HL-60 (cell line): ENCODE data around the gene PTPRN2.

Source experiments
- DNase-seq, 2 experiments: peaks; one replicate each; pipeline ENCODE4 v3.0.0-alpha.2; 2010 to 2020; ENCODE audit warnings: low read depth in 1 of 2, low spot score in 1 of 2
- H3K27ac ChIP-seq: fragments of 250-450 bp; sonication (Bioruptor Pico); replicated peaks from 2 replicates; pipeline ENCODE4 v1.5.1; 2020; ENCODE audit warnings: mild to moderate bottlenecking, moderate library complexity
- H3K27me3 ChIP-seq: fragments of 250-450 bp; sonication (Bioruptor Pico); 2 replicates; pipeline ENCODE4 v1.5.1; 2021; ENCODE audit warnings: mild to moderate bottlenecking, moderate library complexity; ENCODE audit not compliant: insufficient read depth, poor library complexity, severe bottlenecking
- H3K4me3 ChIP-seq: replicated peaks from 2 replicates; pipeline ENCODE4 v1.5.1; 2011; ENCODE audit warnings: mild to moderate bottlenecking, control low read depth, low read length; ENCODE audit not compliant: insufficient read depth
- CTCF ChIP-seq: IDR thresholded peaks from one replicate; pipeline ENCODE4 v1.5.1; 2011; ENCODE audit warnings: low read length, control low read depth, inconsistent platforms; ENCODE audit not compliant: insufficient read depth
- GABPA ChIP-seq: IDR thresholded peaks from 2 replicates; pipeline ENCODE4 v1.6.1; 2012; ENCODE audit warnings: low read depth
- POLR2AphosphoS5 ChIP-seq: IDR thresholded peaks from 2 replicates; pipeline ENCODE4 v1.6.1; 2012; ENCODE audit warnings: low read depth
- REST ChIP-seq: IDR thresholded peaks from 2 replicates; pipeline ENCODE4 v1.6.1; 2012; ENCODE audit warnings: low read depth; ENCODE audit not compliant: insufficient replicate concordance
- SPI1 ChIP-seq: IDR thresholded peaks from 2 replicates; pipeline ENCODE4 v1.6.1; 2012; ENCODE audit warnings: low read depth, mild to moderate bottlenecking, borderline replicate concordance

PTPRN2 gene

DNA sequence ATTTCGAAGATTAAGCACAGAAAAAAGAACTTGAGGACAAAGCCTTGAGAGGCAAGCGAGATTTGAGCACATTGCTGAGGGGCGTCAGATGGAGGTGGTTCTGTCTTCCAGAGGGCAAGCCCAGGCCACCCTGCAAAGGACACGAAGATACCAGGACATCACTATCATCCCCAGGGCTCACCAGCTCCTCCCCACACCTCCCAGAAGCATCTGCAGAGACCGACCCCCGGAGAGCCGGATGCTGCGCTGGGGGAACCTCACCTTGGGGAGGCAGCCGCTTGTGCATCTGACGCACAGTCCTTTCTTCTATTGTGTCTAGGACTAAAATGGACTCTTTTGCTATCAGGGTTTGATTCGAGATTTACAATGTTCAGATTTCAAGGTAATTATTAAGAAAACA lies 991.2 kb downstream of the PTPRN2 start:
- H3K27me3 ChIP-seq, result no peaks in the 10 kb centered on the region
- TF ChIP-seq REST, result no peak
- TF ChIP-seq CTCF, result no peak
- TF ChIP-seq SPI1, result no peak
- no peak for TF ChIP-seq GABPA
- TF ChIP-seq POLR2AphosphoS5, result no peak
- H3K27ac ChIP-seq, result no peak overlapping the region
- no peak for DNase-seq
- H3K4me3 ChIP-seq, result no peak overlapping the region

GRCh38 chr7:157596026-157596425 lies 991.6 kb downstream of the PTPRN2 start:
- TF ChIP-seq CTCF (no peak), GABPA (no peak), SPI1 (no peak), REST (no peak), POLR2AphosphoS5 (no peak)
- Histone ChIP-seq H3K27ac (no peak overlapping the region), H3K4me3 (no peak overlapping the region), H3K27me3 (no peaks in the 10 kb centered on the region)
- DNase-seq, result no peak

- H3K27me3 ChIP-seq, result no peaks in the 10 kb centered on the region
- H3K27ac ChIP-seq, result no peak overlapping the region
- no peak for DNase-seq
- TF ChIP-seq REST (no peak), POLR2AphosphoS5 (no peak), GABPA (no peak), CTCF (no peak), SPI1 (no peak)
- no peak overlapping the region for H3K4me3 ChIP-seq
Observed at GRCh38 chr7:157595086-157595855, 992.4 kb downstream of the PTPRN2 start.
